GM19324 (cell line): ENCODE results near the gene SMOC1.

Source experiments
- ATAC-seq: cut with Tn5 transposase; IDR thresholded peaks from one replicate; pipeline ENCODE4 v1.9.1; 2021; ENCODE audit warnings: mild to moderate bottlenecking, moderate library complexity; ENCODE audit not compliant: unreplicated experiment, low FRiP score

The SMOC1 gene

GRCh38 chr14:69973846-69974245 is 94.6 kb downstream of the SMOC1 start:
- ATAC-seq = no peak

GRCh38 chr14:69979882-69980281 is 100.7 kb downstream of the SMOC1 start:
- no peak for ATAC-seq

- no peak for ATAC-seq
Measured at GRCh38 chr14:69980457-69981425, 101.5 kb downstream of the SMOC1 start.

DNA sequence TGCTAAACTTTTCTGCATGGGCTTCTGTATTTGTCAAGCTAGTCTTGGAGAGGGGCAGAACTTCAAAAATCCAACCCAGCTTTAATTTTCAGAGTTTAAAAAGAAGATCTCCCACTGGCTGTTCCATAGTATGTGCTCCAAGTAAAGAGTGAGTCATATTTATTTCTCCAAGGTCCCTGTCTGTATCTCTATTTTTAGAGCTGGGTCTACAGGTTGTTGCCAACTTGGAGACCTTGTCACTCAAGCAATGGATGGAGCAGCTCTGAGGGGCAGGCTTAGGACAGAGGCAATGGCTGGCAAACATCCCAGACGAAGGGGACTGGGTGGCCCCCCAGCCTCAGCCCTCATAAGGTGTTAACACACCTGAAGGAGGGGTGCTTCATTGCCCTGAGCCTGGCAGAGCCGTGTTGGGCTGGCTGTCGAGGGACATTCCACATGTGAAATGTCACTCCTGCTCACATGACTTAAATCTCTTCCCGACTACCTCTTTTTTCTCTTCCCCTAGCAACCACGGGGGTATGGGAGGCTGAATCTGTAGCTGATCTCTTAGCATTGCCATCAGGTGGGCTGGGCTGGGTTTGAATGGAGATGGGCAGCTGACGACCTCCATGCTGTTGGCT is 103.1 kb downstream of the SMOC1 start:
- ATAC-seq = no peak

- no peak for ATAC-seq
Measured at GRCh38 chr14:69982886-69983285, 103.7 kb downstream of the SMOC1 start.

GRCh38 chr14:69983317-69983716 is 104.1 kb downstream of the SMOC1 start:
- ATAC-seq = no peak

GRCh38 chr14:69985463-69985862 is 106.2 kb downstream of the SMOC1 start:
- no peak for ATAC-seq

DNA sequence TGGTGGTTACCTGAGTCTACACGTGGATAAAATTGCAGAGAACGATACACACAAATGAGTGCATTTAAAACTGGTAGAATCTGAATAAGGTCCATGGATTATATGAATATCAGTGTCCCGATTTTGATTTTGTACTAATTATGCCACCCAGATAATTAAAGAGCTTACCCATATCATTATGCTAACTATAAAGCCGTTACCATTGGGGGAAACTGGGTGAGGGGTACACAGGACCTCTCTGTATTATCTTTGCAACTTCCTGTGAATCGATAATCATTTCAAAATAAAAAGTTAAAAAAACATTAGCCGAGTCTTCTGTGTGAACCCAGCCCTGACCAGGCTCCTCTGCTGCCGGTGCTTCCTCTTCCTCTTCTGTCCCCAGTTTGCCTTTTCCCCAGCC is 107.1 kb downstream of the SMOC1 start:
- ATAC-seq = no peak

- ATAC-seq = no peak
Measured at GRCh38 chr14:69987406-69988121, 108.3 kb downstream of the SMOC1 start.

- ATAC-seq = no peak
Measured at GRCh38 chr14:69988979-69989378, 109.8 kb downstream of the SMOC1 start.

DNA sequence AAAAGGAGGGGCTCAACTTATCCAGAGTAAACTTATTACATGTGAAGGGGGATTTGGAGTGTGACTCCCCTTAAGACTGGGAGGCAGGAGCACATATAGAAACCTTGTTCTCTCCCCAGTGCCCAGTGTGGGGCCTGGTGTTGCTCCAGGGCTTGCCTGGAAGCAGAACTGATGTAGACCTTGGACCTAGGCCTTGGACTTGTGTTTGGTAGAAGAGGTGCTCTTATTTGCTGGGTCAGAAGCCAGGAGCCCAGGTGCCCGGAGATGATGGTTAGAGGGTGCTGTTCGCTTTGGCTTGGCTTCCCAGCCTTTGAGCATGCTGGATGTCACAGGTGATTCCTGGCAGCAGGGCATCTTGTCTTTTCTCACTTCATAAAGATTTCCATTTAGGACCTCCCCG is 110.4 kb downstream of the SMOC1 start:
- ATAC-seq = no peak

GRCh38 chr14:69990323-69990722 is 111.1 kb downstream of the SMOC1 start:
- ATAC-seq = no peak

DNA sequence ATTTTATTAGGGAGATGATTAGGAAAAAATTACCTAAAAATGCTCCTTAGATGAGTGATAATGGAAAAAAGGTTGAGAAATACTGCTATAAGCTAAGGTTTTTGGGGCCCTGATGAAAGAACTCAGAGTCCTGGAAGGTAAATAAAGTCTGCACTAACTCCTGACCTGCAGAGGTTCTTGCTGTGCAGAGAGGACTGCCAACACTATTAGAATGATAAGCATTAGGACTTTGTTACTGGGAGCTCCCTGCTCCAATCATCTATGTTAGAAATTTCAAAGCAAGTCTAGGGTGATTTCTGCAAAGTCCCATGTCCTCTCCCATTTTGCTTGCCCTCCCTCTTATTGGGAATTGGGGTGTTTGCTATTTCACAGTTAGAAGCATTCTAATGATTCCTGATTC is 112.2 kb downstream of the SMOC1 start:
- no peak for ATAC-seq

DNA sequence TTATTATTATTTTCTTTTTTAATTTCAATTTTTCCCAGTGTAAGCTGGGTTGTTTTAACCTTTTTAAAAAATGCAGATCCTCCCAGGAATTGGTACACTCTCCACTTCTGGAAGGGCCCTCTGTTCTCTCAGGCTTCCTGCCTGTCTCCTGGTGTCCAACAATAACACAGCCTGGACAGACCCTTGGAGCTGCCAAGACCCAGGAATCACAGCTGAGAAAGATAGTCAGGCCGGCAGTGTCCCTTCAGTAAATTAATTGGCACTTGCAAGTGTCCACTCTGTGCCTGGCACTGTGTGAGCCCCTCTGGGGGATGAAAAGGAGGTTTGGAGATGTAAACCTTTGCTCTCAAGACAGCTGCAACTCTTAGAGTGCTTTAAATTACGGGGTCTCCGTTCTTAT is 113.3 kb downstream of the SMOC1 start:
- no peak for ATAC-seq

GRCh38 chr14:69993326-69993725 is 114.1 kb downstream of the SMOC1 start:
- ATAC-seq = no peak

- ATAC-seq = no peak
Measured at GRCh38 chr14:69994002-69994401, 114.8 kb downstream of the SMOC1 start.

DNA sequence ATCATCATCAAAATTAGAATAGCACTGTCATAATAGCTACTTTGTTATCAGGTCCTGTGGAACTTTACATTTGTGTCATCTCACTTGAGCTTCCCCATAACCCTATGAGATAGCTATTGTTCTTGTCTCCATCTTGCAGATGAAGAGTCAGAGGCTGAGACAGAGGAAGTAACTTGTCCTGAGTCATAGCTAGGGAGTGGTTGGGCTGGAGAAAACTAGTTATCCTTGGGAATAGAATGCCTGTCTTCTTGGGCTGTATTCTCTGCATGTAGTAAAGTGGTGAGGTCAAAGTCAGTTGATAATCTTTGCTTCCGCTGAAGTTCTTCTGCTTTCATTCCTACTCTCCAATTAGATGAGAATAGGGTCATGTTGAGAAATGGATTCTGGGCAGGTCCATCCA is 117.0 kb downstream of the SMOC1 start:
- no peak for ATAC-seq

GRCh38 chr14:69997849-69998248 is 118.6 kb downstream of the SMOC1 start:
- no peak for ATAC-seq

DNA sequence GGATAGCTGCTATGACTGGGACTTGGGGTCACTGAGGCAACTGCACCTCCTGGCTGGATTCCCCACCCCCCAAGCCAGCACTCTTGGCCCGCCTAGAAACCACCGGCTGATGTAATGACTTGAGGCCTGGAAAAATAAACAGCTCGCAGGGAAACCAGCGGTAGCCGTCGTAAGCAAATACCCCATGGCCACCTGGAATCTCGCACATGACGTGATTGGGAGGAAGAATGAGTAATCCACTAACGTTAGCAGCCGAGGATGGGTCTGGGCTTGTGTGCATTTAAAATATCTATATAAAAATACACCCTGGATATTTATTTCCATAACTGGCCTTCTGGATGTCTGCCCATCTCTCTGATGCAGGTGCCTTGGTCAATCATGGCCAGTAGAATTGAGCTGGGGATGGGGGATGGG is 120.1 kb downstream of the SMOC1 start:
- ATAC-seq = no peak

- no peak for ATAC-seq
Measured at GRCh38 chr14:70000601-70001000, 121.4 kb downstream of the SMOC1 start.
